Common myeloid progenitor, CD34-positive (primary cell): ENCODE measurements around the gene POU2F1.
"Not testable (repeated sequence)": the region's sequence is repeated elsewhere in the genome, so short reads cannot be mapped to it uniquely, and the experiment has no call there.

Source experiments
- CTCF ChIA-PET: fragments of 350-600 bp; sonication (Branson Sonifier 250); formaldehyde crosslinking; loops from one replicate; lab custom pipeline; 2021; ENCODE audit warnings: antibody characterized with exemption; lab: Charles Lee
- POLR2A ChIA-PET: fragments of 350-600 bp; sonication (Branson Sonifier 250); formaldehyde crosslinking; loops from one replicate; lab custom pipeline; 2021; ENCODE audit warnings: antibody characterized with exemption; lab: Charles Lee
- DNase-seq, 3 donors: peaks; one replicate each; pipeline versions ENCODE4 v3.0.0 to v3.0.0-alpha.2; 2013
- H3K27ac ChIP-seq, 2 experiments: 1 replicate in 1 of 2; 2 replicates in 1 of 2; pipeline ENCODE4 v1.7.0; 2013; ENCODE audit warnings: inconsistent platforms in 2 of 2, low read length in 2 of 2, mild to moderate bottlenecking in 2 of 2, low read depth in 1 of 2, moderate library complexity in 1 of 2; ENCODE audit not compliant: severe bottlenecking in 2 of 2, insufficient read depth in 1 of 2, poor library complexity in 1 of 2
- H3K27me3 ChIP-seq, 5 experiments: replicated peaks in 2 of 5; 1 replicate in 3 of 5; 2 replicates in 2 of 5; pipeline versions ENCODE4 v1.6.1 to v1.7.0; 2013; ENCODE audit warnings: low read length in 4 of 5, mild to moderate bottlenecking in 2 of 5, moderate library complexity in 2 of 5, inconsistent platforms in 1 of 5; ENCODE audit not compliant: insufficient read depth in 5 of 5, control insufficient read depth in 4 of 5
- H3K36me3 ChIP-seq, 4 experiments: 1 replicate in 2 of 4; 2 replicates in 2 of 4; pipeline versions ENCODE4 v1.6.1 to v1.7.0; 2013; ENCODE audit warnings: low read length in 3 of 4, control low read depth in 1 of 4, mild to moderate bottlenecking in 1 of 4; ENCODE audit not compliant: control insufficient read depth in 4 of 4, insufficient read depth in 4 of 4
- H3K4me1 ChIP-seq, 4 experiments: 1 replicate in 3 of 4; 2 replicates in 1 of 4; pipeline versions ENCODE4 v1.6.1 to v1.7.1; 2013; ENCODE audit warnings: low read length in 3 of 4, mild to moderate bottlenecking in 3 of 4, control low read depth in 1 of 4, inconsistent platforms in 1 of 4, moderate library complexity in 1 of 4; ENCODE audit not compliant: control insufficient read depth in 4 of 4, insufficient read depth in 4 of 4; ENCODE audit errors: control extremely low read depth in 1 of 4
- H3K4me3 ChIP-seq, 7 experiments: 1 replicate in 4 of 7; 2 replicates in 3 of 7; pipeline versions ENCODE4 v1.5.1 to v1.7.0; 2013; ENCODE audit warnings: mild to moderate bottlenecking in 7 of 7, low read length in 6 of 7, moderate library complexity in 6 of 7, inconsistent platforms in 2 of 7, low read depth in 2 of 7, control low read depth in 1 of 7; ENCODE audit not compliant: insufficient read depth in 4 of 7, control insufficient read depth in 1 of 7; ENCODE audit errors: extremely low read depth in 1 of 7
- H3K9me3 ChIP-seq, 5 experiments: 1 replicate in 4 of 5; 2 replicates in 1 of 5; pipeline versions ENCODE4 v1.6.1 to v1.7.1; 2013; ENCODE audit warnings: low read length in 4 of 5, mild to moderate bottlenecking in 2 of 5, inconsistent platforms in 1 of 5, low read depth in 1 of 5, moderate library complexity in 1 of 5; ENCODE audit not compliant: control insufficient read depth in 4 of 5, insufficient read depth in 2 of 5; ENCODE audit errors: control extremely low read depth in 1 of 5
- WGBS: methylation state at CpG from one replicate; pipeline ENCODE4 v1.1.5; 2013; ENCODE audit not compliant: insufficient coverage; 5-methylcytosine and 5-hydroxymethylcytosine counted together

The POU2F1 gene

DNA sequence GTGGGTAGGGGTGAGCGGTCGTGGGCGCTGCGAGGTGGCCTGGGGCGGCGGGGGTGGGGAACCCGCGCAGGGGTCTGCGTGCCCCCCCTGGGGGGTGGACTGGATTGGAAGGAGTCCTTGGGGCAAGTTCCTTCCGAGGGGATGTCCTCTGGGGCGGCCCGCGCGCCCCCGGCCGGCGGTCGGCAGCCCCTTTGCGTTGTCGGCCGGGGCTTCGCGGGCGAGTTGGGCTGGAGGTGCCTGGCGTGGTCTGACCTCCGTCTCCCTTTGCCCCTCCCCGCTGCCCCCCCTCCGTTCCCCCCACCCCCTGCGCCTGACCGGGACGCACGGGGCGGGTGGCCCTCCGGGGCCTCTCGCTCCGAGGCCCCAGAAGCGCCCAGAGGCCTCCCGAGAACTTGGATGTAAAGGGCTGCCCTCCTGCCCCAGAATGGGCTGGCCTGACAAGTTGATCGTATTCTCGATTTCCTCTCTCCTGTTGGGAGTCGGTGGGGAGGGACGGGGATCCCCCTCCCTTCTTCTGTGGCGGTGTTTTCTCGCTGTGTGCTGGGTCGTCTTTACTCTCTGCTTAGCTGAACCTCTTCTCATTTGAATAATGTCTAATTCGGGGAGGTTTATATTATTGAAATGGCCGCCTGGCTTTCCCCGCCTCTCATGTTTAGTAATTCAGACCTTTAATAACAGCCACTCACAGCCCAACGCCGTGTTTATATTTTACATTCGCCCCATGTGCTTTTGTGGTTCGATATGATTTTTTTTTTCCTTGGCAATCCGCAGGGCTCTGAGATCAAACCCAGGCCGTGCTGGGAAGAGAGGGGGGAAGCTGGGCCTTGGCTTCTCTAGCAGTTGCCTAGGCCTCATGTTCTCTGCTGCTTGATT, 1.3 kb downstream of the POU2F1 start:
- DNase-seq: peak; percentile 75 to 83 (median 82)
- Histone ChIP-seq H3K36me3 (no peaks in the 10 kb centered on the region), H3K27me3 (no peaks in the 10 kb centered on the region), H3K4me1 (peaks cover 13 to 51% (median 32%) of the 10 kb centered on the region in 4 experiments), H3K9me3 (peaks cover 0 to under 1% (median 0%) of the 10 kb centered on the region in 5 experiments), H3K4me3 (peak overlapping the region; percentile 41 to 94 (median 79)), H3K27ac (peak overlapping the region; percentile 88 to 97)
- ChIA-PET CTCF (interaction anchor here (0.7 to 1.2 kb wide), 4 partner anchors 37 to 143 kb away, joined by 3 read pairs; no protein-coding TSS in a partner anchor), POLR2A (interaction anchor here (0.6 to 0.9 kb wide), 3 partner anchors 10 to 495 kb away, joined by 3 read pairs; no protein-coding TSS in a partner anchor)
- WGBS: 0% methylated on average over 7 of the region's 54 CpGs

DNA sequence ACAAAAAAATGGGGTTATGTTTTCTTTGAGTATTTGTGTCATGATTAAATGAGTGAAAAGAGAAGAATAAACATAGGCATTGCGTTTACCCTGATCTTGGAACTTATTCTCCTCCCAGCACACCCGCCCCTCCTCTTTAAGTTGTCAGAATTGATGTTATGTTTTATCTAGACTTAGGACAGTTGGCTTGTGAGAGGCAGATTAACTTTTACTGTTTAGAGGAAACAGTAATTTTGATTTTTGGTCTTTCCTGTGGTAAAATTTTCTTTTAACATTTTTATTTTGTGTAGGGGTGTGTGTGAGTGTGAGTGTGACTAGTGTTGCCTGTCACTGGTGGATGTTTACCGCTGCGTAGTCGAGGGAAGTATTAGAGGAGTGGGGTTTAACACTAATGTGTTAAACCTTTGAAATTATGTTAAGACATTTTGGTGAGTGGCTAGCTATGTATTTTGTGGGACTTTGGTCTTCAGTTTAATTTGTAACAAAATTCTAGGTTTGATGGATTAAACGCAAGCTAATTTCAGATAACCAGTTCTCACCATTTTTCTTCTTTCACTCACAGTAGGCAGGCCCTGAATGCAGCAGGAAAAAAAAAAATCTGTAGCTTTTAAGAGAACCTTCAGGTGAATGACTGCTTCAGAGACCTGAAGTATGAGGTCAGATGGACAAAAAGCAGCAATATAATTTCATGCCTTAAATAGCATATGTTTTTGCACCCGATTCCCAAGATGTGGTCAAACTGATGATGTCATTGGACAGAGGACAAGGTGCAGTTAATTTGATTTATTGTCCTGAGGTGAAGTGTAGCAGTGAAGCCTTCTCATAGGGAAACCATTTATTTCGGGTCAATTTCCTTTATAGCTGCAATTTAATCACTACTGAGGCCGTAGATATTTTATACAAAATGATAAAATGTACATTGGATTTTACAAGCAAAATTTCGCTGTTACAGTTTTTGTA, 2.7 kb downstream of the POU2F1 start:
- WGBS: 68% methylated on average over 5 of the region's 10 CpGs
- H3K4me3 ChIP-seq: peak overlapping the region in 5 of 7 experiments; percentile 6 to 92 (median 79)
- no peaks in the 10 kb centered on the region for H3K36me3 ChIP-seq
- H3K27me3 ChIP-seq: no peaks in the 10 kb centered on the region
- peak in 2 of 3 donors; percentile 46 to 63 for DNase-seq
- H3K27ac ChIP-seq: peak overlapping the region; percentile 88 to 97
- ChIA-PET CTCF (interaction anchor here (0.7 to 1.5 kb wide), 5 partner anchors 12 to 165 kb away, joined by 3 read pairs; no protein-coding TSS in a partner anchor), POLR2A (interaction anchor here (0.9 kb wide), 1 partner anchor 9 kb away, joined by 3 read pairs; no protein-coding TSS in a partner anchor)
- peaks cover 18 to 63% (median 38%) of the 10 kb centered on the region in 4 experiments for H3K4me1 ChIP-seq
- H3K9me3 ChIP-seq: no peaks in the 10 kb centered on the region

DNA sequence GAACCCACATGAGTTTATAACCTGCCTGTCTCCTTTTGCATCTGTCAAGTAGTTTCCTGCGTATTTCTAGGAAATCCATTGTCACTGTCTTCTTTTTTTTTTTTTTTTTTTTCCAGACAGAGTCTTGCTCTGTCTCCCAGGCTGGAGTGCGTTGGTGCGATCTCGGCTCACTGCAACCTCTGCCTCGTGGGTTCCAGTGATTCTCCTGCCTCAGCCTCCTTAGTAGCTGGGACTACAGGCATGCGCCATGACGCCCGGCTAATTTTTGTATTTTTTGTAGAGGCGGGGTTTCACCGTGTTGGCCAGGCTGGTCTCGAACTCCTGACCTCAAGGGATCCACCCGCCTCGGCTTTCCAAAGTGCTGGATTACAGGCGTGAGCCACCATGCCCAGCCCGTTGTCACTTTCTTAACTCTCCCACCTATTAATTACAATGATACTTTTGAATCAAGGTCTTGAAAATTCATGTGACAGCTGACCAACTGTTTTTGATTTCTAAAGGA, 4.1 kb downstream of the POU2F1 start:
- DNase-seq, H3K9me3 ChIP-seq, CTCF ChIA-PET, H3K36me3 ChIP-seq, H3K27me3 ChIP-seq, H3K4me3 ChIP-seq, POLR2A ChIA-PET: not testable (repeated sequence)
- Histone ChIP-seq H3K4me1 (peaks cover 27 to 65% (median 41%) of the 10 kb centered on the region in 4 experiments), H3K27ac (peak overlapping the region in 1 of 2 experiments; percentile 97)
- 97% methylated on average over 8 of the region's 15 CpGs for WGBS

DNA sequence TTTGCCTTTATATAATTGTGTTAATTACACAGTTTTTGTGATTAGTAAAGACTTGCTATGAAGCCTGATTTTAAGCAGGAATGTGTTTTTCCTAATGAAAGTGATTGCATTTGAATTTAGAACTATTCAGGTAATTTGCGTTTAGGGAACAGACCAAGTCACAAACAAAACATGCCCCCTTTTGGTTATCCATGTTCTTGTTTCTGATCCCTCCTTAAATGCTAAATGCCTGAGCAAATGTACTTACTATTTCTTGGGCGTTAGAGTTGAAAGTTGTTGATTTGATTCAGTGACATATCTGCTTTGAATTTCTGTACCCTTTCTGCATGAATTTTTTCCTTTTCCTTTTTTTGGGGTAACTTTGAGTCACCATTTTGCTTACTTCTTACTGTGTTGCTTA, 5.2 kb downstream of the POU2F1 start:
- Histone ChIP-seq H3K27ac (no peak overlapping the region), H3K4me3 (no peak overlapping the region), H3K36me3 (no peaks in the 10 kb centered on the region), H3K4me1 (peaks cover 36 to 74% (median 49%) of the 10 kb centered on the region in 4 experiments), H3K9me3 (no peaks in the 10 kb centered on the region), H3K27me3 (no peaks in the 10 kb centered on the region)
- DNase-seq: no peak
- POLR2A ChIA-PET: no interaction called here
- CTCF ChIA-PET: interaction anchor here (0.8 kb wide), 2 partner anchors 9 to 44 kb away, joined by 3 to 4 read pairs; no protein-coding TSS in a partner anchor
- WGBS: 43% methylated on average over 1 of the region's 2 CpGs

DNA sequence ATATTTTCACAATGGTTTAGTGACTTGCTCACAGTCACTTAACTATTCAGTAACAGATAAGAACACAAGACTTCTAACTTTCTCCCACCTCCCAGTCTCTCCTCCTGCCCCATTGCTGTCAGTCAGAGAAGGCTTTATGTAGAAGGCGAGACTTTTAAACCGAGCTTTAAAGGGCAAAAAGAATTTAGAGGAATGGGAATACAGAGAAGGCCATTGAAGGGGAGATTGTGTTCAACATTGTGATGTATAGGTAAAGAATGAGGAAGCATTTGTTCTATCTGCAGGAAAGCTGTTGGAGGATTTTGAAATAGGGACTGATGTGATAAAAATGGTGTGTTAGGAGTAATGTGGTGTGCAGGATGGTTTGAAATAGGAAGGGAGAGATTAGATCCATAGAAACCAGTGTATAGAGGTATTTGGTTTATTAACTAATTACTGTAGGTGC, 7.3 kb downstream of the POU2F1 start:
- H3K4me3 ChIP-seq: no peak overlapping the region
- DNase-seq: no peak
- H3K36me3 ChIP-seq: no peaks in the 10 kb centered on the region
- CTCF ChIA-PET: interaction anchor here (0.6 to 1.2 kb wide), 3 partner anchors 12 to 109 kb away, joined by 3 read pairs; no protein-coding TSS in a partner anchor
- H3K9me3 ChIP-seq: no peaks in the 10 kb centered on the region
- peaks cover 31 to 68% (median 44%) of the 10 kb centered on the region in 4 experiments for H3K4me1 ChIP-seq
- 58% methylated on average over 2 of the region's 2 CpGs for WGBS
- POLR2A ChIA-PET: interaction anchor here (1.3 kb wide), 1 partner anchor 16 kb away, joined by 5 read pairs; no protein-coding TSS in a partner anchor
- peak overlapping the region in 1 of 2 experiments; percentile 2 for H3K27ac ChIP-seq
- H3K27me3 ChIP-seq: no peaks in the 10 kb centered on the region

DNA sequence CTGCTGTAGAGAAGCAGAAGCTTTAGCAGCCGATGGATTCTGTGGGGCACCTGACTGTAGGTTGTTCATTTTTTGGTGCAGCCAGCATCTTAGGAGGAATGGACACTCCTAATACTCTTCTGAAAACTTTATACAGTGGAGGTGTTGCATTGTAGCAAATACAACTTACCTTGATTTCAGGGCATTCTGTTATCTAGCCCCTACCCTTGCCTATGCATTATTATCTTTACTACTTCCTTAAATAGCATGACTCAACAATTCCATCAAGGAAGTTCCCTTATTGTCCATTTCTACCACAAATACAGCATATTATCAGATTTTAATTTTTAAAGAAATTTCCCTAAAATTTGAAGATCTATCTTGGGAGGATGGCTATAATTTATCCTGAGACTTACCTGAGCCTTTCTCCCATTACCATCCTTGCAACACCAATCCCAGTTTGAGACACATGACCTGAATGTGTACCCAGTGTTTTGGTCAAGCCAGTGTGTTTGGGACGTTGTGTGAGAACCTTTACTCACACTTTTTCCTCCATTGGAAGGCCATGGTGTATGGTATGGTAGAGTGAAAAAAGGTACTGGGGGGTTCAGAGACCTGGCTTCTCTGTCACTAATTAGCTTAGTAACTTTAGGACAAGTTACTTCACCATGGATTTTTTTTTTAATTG, 9.2 kb downstream of the POU2F1 start:
- ChIA-PET CTCF (interaction anchor here (0.6 to 2.2 kb wide), 3 partner anchors 11 to 158 kb away, joined by 3 to 7 read pairs (median 5); no protein-coding TSS in a partner anchor), POLR2A (no interaction called here)
- Histone ChIP-seq H3K9me3 (no peaks in the 10 kb centered on the region), H3K27me3 (no peaks in the 10 kb centered on the region), H3K4me1 (peaks cover 32 to 64% (median 35%) of the 10 kb centered on the region in 4 experiments), H3K27ac (peak overlapping the region in 1 of 2 experiments; percentile 4), H3K36me3 (no peaks in the 10 kb centered on the region), H3K4me3 (peak overlapping the region in 4 of 7 experiments; percentile 22 to 61 (median 32))
- DNase-seq: peak; percentile 41 to 86 (median 74)
- no CpG with 5 or more reads among the region's 2 CpGs for WGBS
